HG03558 (cell line): Measurements from ENCODE around the gene CNTN1.

Experiments used
- ATAC-seq: cut with Tn5 transposase; IDR thresholded peaks from one replicate; pipeline ENCODE4 v1.9.1; 2021; ENCODE audit warnings: moderate number of reproducible peaks; ENCODE audit not compliant: unreplicated experiment; ENCODE audit errors: extremely low read depth

CNTN1 gene

DNA sequence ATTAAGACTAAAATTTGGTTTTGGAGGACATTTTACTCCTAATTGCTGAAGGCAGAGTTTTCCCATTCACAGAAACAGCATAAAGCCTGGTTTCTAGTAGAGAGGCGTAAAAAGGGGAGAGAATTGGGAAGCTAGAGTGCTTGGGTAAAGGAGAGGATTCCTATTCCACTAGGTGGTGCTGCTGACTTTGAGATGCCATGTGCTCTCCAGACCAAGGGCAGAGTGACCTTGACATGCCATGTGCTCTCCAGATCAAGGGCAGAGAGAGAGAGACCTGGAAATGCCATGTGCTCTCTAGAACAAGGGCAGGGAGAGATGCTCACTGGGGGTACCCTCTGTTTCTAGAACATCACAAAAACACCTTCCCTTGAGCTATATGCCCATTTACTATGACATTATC is 319.7 kb downstream of the CNTN1 start:
- ATAC-seq = no peak

DNA sequence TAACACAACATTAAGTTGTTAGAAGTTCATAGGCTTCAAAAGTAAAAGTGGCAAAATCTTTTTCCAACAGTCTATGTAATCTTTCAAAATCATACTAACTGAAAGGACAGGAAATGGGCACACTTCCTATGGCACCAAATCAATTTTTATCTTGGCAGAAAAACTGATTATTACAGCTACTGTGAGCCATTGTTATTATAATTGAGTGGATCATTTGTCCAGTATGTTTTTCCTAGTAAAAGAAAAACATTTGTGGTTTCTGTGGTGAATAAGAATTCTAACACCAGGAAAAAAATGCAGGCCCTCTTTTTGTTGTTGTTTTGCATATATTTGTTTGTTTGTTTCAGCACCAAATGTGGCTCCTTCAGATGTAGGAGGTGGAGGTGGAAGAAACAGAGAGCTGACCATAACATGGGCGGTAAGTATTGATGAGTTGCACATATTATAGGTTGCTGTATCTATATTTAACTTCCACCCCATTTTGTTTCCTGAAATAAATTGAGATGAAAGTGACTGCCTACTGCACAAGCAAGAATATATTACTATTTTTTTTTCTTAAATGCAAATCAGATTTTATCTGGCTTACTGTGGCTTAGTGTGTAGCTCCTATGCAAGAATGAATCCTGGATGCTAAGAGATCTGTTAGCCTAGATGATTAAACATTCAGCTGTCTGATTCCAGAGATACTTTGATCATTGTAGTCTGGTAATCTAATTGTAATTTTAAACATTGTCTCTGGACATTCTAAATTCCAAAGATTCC is 321.8 kb downstream of the CNTN1 start:
- ATAC-seq = no peak

DNA sequence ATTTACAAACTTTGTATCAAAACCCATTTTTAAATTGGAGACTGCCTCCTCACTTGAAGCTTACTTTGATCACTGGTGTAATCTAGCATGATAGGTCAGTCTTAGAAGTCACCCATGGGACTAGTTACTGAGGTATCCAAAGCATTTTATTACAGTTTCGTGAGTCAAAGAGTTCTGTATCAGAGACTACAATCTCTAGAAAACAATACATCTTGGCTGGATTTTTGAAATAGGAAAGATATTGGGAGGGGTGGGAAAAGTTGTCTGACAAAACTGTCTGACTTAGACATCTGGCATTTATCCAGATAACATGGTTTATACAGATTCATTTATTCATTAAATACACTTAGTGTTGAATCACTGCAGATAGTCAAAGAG is 322.4 kb downstream of the CNTN1 start:
- ATAC-seq = no peak

DNA sequence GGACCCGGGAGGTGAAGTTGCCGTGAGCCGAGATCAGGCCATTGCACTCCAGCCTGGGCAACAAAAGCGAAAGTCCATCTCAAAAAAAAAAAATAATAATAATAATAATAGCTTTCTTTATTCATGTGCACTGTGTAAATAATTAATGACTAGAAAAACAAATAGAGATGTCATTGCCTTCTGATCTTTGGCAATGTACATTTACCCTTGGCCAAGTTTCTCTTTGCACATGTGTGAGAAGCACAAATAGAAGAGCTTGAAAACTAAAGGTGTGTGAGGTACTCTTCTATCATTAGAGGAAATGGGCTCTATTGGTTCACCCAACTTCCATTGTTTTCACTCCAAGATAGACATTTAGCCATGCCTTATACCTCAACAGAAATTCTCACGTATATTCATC is 325.8 kb downstream of the CNTN1 start:
- ATAC-seq = no peak

DNA sequence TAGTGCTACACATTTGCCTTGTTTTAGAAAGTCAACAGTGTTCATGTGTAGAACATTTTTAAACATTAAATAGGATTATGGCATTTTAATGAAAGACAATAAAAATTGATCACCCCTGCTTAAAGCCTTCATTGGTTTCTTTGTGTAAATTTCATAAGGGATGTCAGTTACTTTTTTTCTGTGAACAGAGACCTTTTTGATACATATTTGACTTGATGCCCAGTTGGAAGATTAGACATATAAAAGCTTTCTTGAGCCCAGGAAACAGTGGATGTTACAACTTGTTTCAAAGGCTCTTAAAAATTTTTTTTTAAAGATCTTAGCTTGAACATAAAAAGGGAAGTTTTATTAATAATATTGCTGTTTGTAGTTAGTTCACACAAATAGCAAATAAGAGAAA is 327.2 kb downstream of the CNTN1 start:
- ATAC-seq = no peak

DNA sequence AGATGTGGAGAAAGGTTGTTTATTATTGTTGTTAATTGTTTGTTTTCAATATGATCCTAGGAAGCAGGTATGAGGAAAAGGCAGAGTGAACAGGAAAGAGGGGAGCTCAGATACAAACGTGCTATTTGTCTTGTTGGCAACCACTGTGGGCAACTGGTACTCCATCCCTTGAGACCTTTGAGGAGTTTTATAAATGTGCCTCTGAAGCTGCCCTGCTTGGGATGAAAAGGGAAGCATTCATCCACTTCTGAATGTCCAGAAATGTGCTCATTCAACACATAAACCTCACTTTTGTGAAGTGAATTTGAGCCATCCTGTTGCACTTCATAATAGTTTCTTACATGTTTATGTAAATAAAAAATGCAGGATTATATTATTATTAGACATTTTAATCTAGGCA is 331.6 kb downstream of the CNTN1 start:
- no peak for ATAC-seq

DNA sequence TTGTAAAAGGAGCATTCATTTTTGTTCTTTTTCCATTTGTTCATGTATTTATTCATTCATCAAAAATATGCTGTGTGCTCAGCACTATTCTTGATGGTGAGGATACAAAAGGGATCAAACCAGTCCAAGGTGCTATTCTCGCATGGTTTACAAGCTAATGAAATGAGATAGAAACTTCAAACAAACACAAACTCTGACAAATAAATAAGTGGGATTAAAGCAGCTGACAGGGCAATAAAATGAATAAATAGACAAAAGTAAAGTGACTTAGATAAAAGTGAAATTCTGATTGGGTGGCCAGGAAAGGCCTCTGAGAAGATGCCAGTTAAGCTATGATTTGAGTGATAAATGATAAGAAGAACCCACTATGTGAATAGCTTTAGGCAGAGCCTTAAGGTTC is 333.9 kb downstream of the CNTN1 start:
- ATAC-seq = no peak

DNA sequence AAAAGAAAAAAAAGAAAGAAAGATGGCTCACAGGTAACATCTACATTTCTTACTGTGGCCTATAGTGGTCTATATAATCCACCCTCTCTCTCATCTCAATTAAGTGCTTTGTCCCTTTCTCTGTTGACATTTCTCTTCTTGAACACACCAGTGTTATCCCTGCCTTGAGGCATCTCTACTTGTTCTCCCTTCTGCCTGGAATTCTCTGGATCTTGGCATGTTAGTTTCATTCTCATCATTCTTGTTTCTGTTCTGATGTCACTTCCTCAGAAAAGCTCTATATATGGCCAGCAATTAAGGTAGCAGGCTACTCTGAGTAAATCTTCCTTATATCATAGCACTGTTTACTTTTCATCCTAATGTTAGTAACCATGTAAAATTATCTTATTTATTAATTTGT is 340.1 kb downstream of the CNTN1 start:
- no peak for ATAC-seq

DNA sequence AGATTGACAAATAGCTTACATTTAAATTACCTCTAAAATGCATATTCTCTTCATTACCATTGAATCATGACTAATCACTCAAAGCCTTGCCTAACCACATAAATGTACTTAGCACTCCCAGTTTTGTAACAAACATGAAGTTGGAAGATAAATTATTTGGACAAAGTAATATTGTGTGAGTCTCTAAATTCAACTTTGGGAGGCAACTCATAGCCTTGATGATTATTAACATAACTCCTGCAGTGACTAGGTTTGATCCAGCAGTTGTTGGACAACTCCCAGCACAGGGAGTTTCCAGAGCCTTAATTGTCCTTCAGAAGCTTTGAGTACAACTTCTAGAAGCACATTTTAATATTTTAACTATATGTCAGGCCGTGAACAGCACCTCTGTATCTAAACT is 342.4 kb downstream of the CNTN1 start:
- no peak for ATAC-seq

DNA sequence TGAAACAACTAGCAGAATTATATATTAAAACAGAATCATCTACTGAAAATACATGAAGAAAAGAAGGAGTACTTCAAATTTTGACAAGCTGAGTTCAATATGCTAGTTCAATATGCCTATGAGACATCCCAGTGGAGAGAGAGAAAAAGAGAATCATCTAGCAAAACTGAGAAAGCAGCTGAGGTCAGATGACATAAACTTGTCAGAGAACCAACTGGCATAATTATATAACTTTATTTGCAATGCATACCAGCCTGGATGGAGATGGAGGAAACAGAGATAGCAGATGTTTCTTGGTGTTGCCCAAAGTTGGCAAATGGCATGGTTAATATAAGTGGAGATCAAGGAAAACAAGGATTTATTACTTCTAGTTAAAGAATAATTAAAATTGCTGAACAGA is 347.2 kb downstream of the CNTN1 start:
- no peak for ATAC-seq

DNA sequence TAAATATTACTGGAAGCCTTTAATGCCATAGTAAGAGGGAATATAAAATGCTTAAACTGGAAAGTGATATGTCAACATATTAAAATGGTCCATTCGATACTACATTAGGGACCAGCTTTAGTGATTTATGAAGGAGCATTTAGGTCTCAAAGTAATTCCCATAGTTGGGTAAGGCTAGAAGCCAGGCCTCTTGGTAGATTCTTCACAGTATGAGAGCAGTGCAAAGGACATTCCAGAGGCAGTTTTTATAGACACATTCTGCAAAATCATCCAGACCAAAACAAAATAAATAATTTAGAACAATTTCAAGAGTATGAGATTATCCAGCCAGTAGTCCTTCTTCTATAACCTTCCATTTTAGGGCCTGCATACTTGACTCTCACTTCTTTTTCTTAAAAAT is 353.3 kb downstream of the CNTN1 start:
- no peak for ATAC-seq

DNA sequence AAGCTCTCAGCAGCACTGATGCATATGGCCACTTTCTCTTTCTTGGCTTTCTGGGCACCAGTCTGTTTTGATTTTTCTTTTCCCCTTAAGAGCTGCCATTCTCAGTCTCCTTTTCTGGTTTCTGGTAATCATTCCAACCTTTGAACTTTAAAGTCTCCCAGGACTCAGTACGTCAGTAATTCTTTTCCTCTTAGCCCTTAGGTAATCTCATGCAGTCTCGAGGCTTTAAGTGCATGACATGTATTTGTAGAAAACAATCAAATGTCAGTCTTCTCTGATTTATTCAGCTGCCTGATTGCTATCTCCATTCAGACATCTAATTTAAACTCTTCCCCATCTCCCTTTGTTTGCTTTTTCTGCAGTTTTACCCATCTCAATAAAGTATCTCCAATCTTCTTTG is 356.8 kb downstream of the CNTN1 start:
- no peak for ATAC-seq

DNA sequence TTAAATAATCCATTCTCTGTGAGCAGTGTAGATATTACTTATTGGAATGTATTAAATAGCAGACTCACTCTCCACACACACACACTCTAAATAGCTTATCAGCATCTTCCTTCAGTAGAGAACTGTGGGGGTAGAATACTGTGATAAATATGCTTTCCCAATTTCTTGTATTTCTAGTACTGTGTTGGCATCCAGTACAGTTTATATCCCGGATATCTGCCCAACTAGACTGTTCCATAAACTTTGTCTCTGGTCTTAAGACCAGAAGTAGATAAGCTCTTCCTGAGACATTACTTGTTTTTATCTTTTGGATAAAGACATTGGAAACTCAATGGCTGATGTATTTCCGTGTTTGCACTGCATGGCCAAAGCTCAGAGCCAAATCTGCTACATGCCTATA is 359.7 kb downstream of the CNTN1 start:
- ATAC-seq = no peak

DNA sequence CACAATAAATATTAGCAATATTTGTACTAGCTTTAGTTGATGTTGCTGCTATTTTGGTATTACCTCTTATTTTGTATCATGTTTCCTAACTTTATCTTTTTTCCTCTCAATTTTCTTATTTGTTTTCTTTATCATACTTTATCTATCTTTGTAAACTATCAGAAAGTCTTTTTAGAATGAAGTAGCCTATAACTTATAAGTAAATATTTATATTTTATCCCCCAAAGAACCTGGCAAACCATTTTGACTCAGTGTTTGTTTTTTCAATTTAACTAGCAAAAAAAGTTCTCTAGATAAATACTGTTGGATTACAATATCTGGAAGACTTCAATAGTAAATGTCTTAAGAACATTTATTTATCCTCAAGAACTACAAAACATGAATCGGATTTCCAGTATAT is 360.2 kb downstream of the CNTN1 start:
- ATAC-seq = no peak

DNA sequence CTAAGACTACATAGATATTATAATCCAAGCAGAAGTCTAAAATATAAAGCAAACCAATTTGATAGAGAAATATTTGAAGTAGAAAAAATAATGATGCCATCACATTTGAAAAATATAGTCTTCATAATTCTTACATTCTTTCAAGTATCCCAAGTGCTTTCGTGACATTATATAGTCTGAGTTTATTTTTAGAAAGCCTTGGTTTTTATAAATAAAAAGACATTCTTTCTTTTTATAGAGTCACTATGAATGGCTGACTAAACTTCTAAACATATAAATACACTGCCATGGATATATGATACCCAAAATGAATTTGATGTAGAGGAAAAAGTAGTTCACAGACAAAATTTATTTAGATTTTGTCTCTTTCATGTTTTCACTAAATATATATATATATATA is 360.8 kb downstream of the CNTN1 start:
- no peak for ATAC-seq

DNA sequence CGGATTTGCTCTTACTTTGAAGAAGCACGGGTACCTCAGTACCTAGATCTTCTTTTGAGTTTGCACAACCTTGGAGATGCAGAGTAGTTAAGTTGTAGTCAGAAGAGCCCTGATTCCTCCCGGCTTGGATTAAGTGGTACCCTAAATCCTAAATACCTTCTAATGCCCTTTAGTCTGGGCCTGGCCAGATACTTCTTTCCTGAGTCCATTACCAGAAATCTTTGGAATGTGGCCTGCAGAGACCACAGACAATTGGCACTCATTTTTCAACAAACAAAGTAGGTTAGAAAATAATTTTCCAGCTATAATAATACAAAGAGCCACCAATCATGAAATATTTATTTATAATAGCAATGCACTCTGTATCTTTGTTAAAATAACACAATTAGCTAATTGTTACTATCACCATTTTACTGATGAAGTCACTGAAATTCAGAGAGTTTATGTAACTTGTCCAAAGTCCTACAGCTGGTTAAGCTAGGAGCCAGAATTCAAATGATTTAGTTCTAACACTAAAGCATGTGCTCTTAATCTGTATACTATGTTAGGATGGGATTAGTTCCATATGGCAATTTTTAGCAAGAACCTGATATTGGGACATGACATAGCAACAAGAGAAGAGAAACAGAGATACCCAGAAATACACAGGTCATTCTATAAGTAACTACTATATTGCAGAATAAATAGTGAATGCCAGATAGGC is 363.8 kb downstream of the CNTN1 start:
- ATAC-seq = no peak

DNA sequence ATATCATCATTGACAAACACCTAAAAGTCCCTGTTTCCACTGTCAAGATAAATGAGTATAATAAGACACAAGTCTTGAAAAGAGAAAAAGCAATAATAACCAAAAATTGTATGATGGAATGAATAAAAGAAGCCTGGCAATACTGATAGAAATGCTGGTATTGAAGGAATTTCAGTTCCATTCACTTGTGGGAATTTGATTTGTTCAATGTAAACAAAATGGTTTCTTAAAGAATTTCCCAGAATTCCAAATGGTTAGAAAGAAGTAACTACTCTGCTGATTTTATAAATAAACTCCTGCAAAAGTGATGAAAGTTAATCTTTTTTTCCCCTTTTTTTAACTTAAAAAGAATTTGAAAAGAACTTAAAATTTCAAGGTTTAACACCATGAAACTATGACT is 366.0 kb downstream of the CNTN1 start:
- no peak for ATAC-seq

DNA sequence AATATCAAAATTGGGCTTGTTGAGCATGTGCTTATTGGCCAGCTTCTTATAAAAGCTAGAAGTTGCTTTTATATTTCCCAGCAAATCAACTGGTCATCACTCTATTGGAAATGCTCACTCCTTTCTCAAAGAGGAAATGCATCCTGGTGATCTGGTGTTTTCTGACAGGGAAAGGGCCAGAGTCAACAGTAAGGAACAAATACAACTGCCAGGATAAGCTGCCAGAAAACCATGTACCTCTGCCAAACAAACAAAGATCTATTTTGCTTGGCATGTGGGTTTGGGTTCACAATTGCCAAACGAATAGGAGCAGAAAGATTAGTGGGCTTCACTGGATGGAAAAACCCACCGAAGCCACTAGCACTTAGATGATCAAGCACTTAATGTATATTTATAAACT is 369.0 kb downstream of the CNTN1 start:
- ATAC-seq = no peak

DNA sequence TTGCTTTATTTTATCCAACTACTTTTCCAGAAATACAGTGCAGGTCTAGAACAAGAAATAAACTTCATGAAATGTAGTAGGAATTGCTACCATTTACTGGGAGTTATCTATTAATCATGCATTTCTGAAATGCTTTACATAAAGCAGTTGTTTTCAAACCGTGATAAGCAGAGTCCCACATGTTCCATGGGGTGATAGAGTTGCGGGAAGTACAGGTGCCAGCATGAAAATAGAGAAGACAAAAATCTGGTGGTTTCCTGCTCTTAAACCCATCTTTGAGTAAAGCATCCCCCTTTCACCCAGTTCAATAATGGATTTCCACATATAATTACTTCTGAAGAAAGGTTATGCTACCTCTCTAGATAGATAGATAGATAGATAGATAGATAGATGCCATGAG is 372.2 kb downstream of the CNTN1 start:
- no peak for ATAC-seq

DNA sequence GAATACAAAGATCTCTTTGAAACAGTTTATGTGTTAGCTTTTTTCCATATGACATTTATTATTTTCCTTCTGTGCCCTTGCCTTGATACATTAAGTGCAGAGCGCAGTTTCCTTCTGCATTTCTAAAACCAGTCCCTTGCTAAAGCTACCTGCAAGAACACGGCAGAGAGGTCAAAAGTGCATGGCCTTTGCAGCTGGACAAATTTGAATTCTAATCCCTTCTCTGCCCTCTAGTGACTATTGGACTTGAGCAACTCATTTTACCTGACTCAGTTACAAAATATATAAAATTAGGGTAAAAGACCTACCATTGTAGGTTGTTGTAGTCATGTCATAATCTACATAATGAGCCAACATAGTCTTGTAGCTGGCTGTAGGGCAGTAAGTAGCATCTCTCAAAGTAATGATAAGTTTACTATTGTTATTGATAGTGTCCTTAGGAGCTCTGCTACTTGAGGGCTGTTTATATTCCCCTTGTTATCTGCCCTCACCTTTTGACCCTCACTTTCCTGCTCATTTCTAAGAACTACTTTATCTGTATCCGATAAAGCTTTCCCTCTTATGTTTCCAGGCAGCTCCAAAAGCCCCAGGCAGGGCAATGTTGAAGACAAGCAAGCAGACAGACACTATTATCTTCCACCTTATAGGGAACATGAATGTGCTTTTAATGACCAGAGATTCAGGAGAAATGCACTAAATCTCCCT is 375.9 kb downstream of the CNTN1 start:
- ATAC-seq = no peak

DNA sequence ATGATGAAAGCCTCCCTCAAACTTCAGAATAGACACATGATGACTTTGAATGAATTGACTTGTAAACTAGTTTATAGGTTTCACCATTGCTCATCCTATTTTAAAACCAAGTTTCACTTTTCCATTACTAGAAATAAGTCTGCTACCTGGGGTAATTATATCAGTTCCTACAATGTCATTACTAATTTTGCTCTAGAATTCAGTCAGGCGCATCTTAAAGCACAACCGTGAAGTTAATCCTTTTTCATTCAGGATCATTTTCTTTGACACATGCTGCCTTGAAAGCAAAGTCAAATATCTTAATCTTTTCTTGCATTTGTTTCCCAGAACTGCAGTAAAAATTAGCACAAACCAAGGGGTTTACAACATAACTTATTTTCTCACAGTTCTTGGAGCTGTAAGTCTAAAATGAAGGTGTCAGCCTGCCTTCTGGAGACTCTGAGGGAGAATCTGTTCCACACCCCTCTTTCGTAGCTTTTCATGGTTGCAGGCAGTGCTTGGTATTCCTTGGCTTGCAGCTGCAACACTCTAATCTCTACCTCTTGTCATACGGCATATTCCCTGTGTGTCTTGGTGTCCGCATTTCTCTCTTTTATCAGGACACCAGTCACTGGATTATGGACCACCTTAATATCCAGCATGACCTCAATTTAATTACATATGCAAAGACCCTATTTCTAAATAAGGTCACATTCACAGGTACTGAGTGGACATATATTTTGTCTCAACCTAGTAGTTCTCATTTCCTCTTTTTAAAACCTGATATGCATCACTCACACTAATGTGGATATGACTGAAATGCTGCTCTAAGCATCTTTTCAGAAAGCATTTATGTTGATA is 381.6 kb downstream of the CNTN1 start:
- ATAC-seq = no peak
